MCF 10A (cell line): ENCODE results near the gene NFAT5. TPM values are rescaled to one million over a fixed set of nuclear protein-coding genes. Genes with fewer than 3 reads are reported as not detected.

Experiments used
- BruUV-seq: library from RNA; stranded (reverse); fragments of 400-500 nt; replicated peaks from 2 replicates; lab custom pipeline; 2021; lab: Mats Ljungman, UMichigan
- CTCF ChIA-PET: fragments of 300-600 bp; sonication (Branson Sonifier 250); formaldehyde crosslinking; extraction: SDS; loops from one replicate; lab custom pipeline; 2021; ENCODE audit warnings: antibody characterized with exemption, inconsistent platforms; lab: Yijun Ruan, JAX
- POLR2A ChIA-PET: fragments of 300-600, 350-650 bp; sonication (Branson Sonifier 250); formaldehyde crosslinking; extraction: SDS; loops from one replicate; lab custom pipeline; 2020; ENCODE audit warnings: antibody characterized with exemption, inconsistent platforms; lab: Yijun Ruan, JAX
- DNase-seq: peaks from one replicate; pipeline ENCODE4 v3.0.0-alpha.2; 2018; ENCODE audit not compliant: unreplicated experiment
- H3K27ac Mint-ChIP-seq: one replicate; pipeline ENCODE4 v1.8.0; 2022; ENCODE audit warnings: mild to moderate bottlenecking, low read depth, mixed read lengths; ENCODE audit not compliant: unreplicated experiment
- H3K27me3 Mint-ChIP-seq: one replicate; pipeline ENCODE4 v1.8.0; 2022; ENCODE audit warnings: mixed read lengths; ENCODE audit not compliant: insufficient read depth, unreplicated experiment
- H3K36me3 Mint-ChIP-seq: one replicate; pipeline ENCODE4 v1.8.0; 2022; ENCODE audit warnings: mild to moderate bottlenecking, moderate library complexity, mixed read lengths; ENCODE audit not compliant: insufficient read depth, unreplicated experiment
- H3K4me1 Mint-ChIP-seq: one replicate; pipeline ENCODE4 v1.8.0; 2022; ENCODE audit warnings: mixed read lengths; ENCODE audit not compliant: insufficient read depth, unreplicated experiment
- H3K4me3 Mint-ChIP-seq: one replicate; pipeline ENCODE4 v1.8.0; 2022; ENCODE audit warnings: mild to moderate bottlenecking, moderate library complexity, mixed read lengths; ENCODE audit not compliant: unreplicated experiment
- H3K9me3 Mint-ChIP-seq: one replicate; pipeline ENCODE4 v1.8.0; 2022; ENCODE audit warnings: mixed read lengths; ENCODE audit not compliant: unreplicated experiment
- CTCF ChIP-seq: fragments of 200-600 bp; IDR thresholded peaks from one replicate; pipeline ENCODE4 v1.8.0; 2022; ENCODE audit warnings: antibody characterized with exemption, mild to moderate bottlenecking; ENCODE audit not compliant: unreplicated experiment
- intact Hi-C: fragments of 100-400 bp; cut with micrococcal nuclease; formaldehyde crosslinking; loops from 2 replicates; pipeline ENCODE4 v1.14.1; 2022
- total RNA-seq: library from RNA; stranded (reverse); gene quantifications from 2 replicates; pipeline ENCODE4 v1.2.3, GENCODE V29; 2022

Gene NFAT5
- total RNA-seq, 1 experiment from 2014 or later = 46.4 TPM

- Mint-ChIP-seq H3K27ac (no peak overlapping the region), H3K4me3 (no peak overlapping the region), H3K36me3 (peaks cover 29% of the 10 kb centered on the region), H3K27me3 (no peaks in the 10 kb centered on the region), H3K4me1 (no peaks in the 10 kb centered on the region), H3K9me3 (no peaks in the 10 kb centered on the region)
- no TSS peak for BruUV-seq
- DNase-seq = no peak
- POLR2A ChIA-PET = interaction anchor here (2.5 kb wide), 1 partner anchor 36 kb away, joined by 6 read pairs; the partner anchor contains the start of gene NOB1
- intact Hi-C loops = no loop called here
- CTCF ChIA-PET = no interaction called here
- no peak for TF ChIP-seq CTCF
Measured at GRCh38 chr16:69718111-69718764, 152.5 kb downstream of the NFAT5 start.

- no peak overlapping the region for H3K4me3 Mint-ChIP-seq
- no peak for TF ChIP-seq CTCF
- no peaks in the 10 kb centered on the region for H3K27me3 Mint-ChIP-seq
- peaks cover 6% of the 10 kb centered on the region for H3K4me1 Mint-ChIP-seq
- ChIA-PET CTCF (interaction anchor here (10.4 kb wide), 1 partner anchor 34 kb away, joined by 87 read pairs; the partner anchor contains the start of gene NOB1), POLR2A (interaction anchor here (1.0 kb wide), 1 partner anchor 33 kb away, joined by 3 read pairs; no protein-coding TSS in a partner anchor)
- H3K27ac Mint-ChIP-seq = no peak overlapping the region
- H3K36me3 Mint-ChIP-seq = peaks cover 17% of the 10 kb centered on the region
- no TSS peak for BruUV-seq
- intact Hi-C loops = no loop called here
- H3K9me3 Mint-ChIP-seq = no peaks in the 10 kb centered on the region
- DNase-seq = no peak
Measured at GRCh38 chr16:69720822-69721430, 155.2 kb downstream of the NFAT5 start.

GRCh38 chr16:69721441-69721957 is 155.7 kb downstream of the NFAT5 start:
- ChIA-PET POLR2A (interaction anchor here (1.0 to 1.2 kb wide), 2 partner anchors 33 kb away, joined by 3 to 6 read pairs; partner anchors contain the start of gene NOB1), CTCF (interaction anchor here (1.2 to 10.4 kb wide), 2 partner anchors 10 to 33 kb away, joined by 5 to 87 read pairs; partner anchors contain the start of gene NOB1)
- no peak for DNase-seq
- H3K27me3 Mint-ChIP-seq = no peaks in the 10 kb centered on the region
- H3K36me3 Mint-ChIP-seq = peaks cover 23% of the 10 kb centered on the region
- intact Hi-C loops = no loop called here
- no peak for TF ChIP-seq CTCF
- no peak overlapping the region for H3K27ac Mint-ChIP-seq
- no peak overlapping the region for H3K4me3 Mint-ChIP-seq
- BruUV-seq = no TSS peak
- no peaks in the 10 kb centered on the region for H3K9me3 Mint-ChIP-seq
- H3K4me1 Mint-ChIP-seq = peaks cover 8% of the 10 kb centered on the region

- Mint-ChIP-seq H3K27ac (peak overlapping the region; percentile 93), H3K4me1 (peaks cover 17% of the 10 kb centered on the region), H3K9me3 (no peaks in the 10 kb centered on the region), H3K27me3 (no peaks in the 10 kb centered on the region), H3K4me3 (peak overlapping the region; percentile 90), H3K36me3 (peaks cover 25% of the 10 kb centered on the region)
- BruUV-seq = no TSS peak
- POLR2A ChIA-PET = interaction anchor here (1.1 to 6.3 kb wide), 7 partner anchors 8 to 46 kb away, joined by 3 to 138 read pairs (median 19); partner anchors contain the start of gene NOB1
- intact Hi-C loops = no loop called here
- CTCF ChIA-PET = interaction anchor here (0.6 to 10.4 kb wide), 7 partner anchors 12 to 204 kb away, joined by 4 to 87 read pairs (median 10); partner anchors contain the start of gene NOB1
- DNase-seq = no peak
- TF ChIP-seq CTCF = no peak
Measured at GRCh38 chr16:69724414-69724873, 158.7 kb downstream of the NFAT5 start.
